HEK293 (cell line): Measurements from ENCODE around the gene PXMP2.

Source experiments
- BCL11A ChIP-seq: fragments of 450-650 bp; formaldehyde crosslinking; IDR thresholded peaks from 2 replicates; pipeline ENCODE4 v1.5.1; 2016; ENCODE audit warnings: low read depth, missing biosample characterization, missing genetic modification characterization
- GLIS2 ChIP-seq: fragments of 450-650 bp; formaldehyde crosslinking; IDR thresholded peaks from 2 replicates; pipeline ENCODE4 v1.5.1; 2016; ENCODE audit warnings: missing biosample characterization, missing genetic modification characterization
- INSM2 ChIP-seq: fragments of 450-650 bp; formaldehyde crosslinking; IDR thresholded peaks from 2 replicates; pipeline ENCODE4 v1.5.1; 2016; ENCODE audit warnings: missing biosample characterization, missing genetic modification characterization
- PRDM6 ChIP-seq: fragments of 450-650 bp; formaldehyde crosslinking; IDR thresholded peaks from 2 replicates; pipeline ENCODE4 v1.5.1; 2017; ENCODE audit warnings: missing biosample characterization, missing genetic modification characterization
- RBAK ChIP-seq: fragments of 450-650 bp; formaldehyde crosslinking; IDR thresholded peaks from 2 replicates; pipeline ENCODE4 v1.5.1; 2016; ENCODE audit warnings: missing biosample characterization, missing genetic modification characterization
- SP3 ChIP-seq: fragments of 450-650 bp; formaldehyde crosslinking; IDR thresholded peaks from 2 replicates; pipeline ENCODE4 v1.5.1; 2016; ENCODE audit warnings: missing biosample characterization, missing genetic modification characterization
- YY2 ChIP-seq: fragments of 450-650 bp; formaldehyde crosslinking; IDR thresholded peaks from 2 replicates; pipeline ENCODE4 v1.5.1; 2016; ENCODE audit warnings: missing biosample characterization, missing genetic modification characterization
- ZBTB1 ChIP-seq: fragments of 450-650 bp; formaldehyde crosslinking; IDR thresholded peaks from 2 replicates; pipeline ENCODE4 v1.5.1; 2016; ENCODE audit warnings: missing biosample characterization, missing genetic modification characterization
- ZBTB17 ChIP-seq: fragments of 450-650 bp; formaldehyde crosslinking; IDR thresholded peaks from 2 replicates; pipeline ENCODE4 v1.5.1; 2016; ENCODE audit warnings: missing biosample characterization, missing genetic modification characterization
- ZBTB26 ChIP-seq: fragments of 450-650 bp; formaldehyde crosslinking; optimal IDR thresholded peaks from 2 replicates; pipeline ENCODE3; 2016; ENCODE audit warnings: missing biosample characterization, mild to moderate bottlenecking, missing genetic modification characterization
- ZBTB7A ChIP-seq: fragments of 450-650 bp; formaldehyde crosslinking; IDR thresholded peaks from 2 replicates; pipeline ENCODE4 v1.5.1; 2016; ENCODE audit warnings: low read depth, missing biosample characterization, missing genetic modification characterization
- ZBTB8A ChIP-seq: fragments of 450-650 bp; formaldehyde crosslinking; IDR thresholded peaks from 2 replicates; pipeline ENCODE4 v1.5.1; 2016; ENCODE audit warnings: missing biosample characterization, missing genetic modification characterization
- ZFP3 ChIP-seq: fragments of 450-650 bp; formaldehyde crosslinking; IDR thresholded peaks from 2 replicates; pipeline ENCODE4 v1.5.1; 2016; ENCODE audit warnings: low read depth, missing biosample characterization, missing genetic modification characterization
- ZNF10 ChIP-seq: fragments of 450-650 bp; formaldehyde crosslinking; IDR thresholded peaks from 2 replicates; pipeline ENCODE4 v1.5.1; 2017; ENCODE audit warnings: missing biosample characterization, missing genetic modification characterization
- ZNF121 ChIP-seq: fragments of 450-650 bp; formaldehyde crosslinking; IDR thresholded peaks from 2 replicates; pipeline ENCODE4 v1.5.1; 2016; ENCODE audit warnings: missing biosample characterization, missing genetic modification characterization
- ZNF132 ChIP-seq: fragments of 450-650 bp; formaldehyde crosslinking; IDR thresholded peaks from 2 replicates; pipeline ENCODE4 v1.5.1; 2017; ENCODE audit warnings: missing biosample characterization, missing genetic modification characterization, borderline replicate concordance
- ZNF155 ChIP-seq: fragments of 450-650 bp; formaldehyde crosslinking; IDR thresholded peaks from 2 replicates; pipeline ENCODE4 v1.5.1; 2016; ENCODE audit warnings: missing biosample characterization, missing genetic modification characterization
- ZNF292 ChIP-seq: fragments of 450-650 bp; formaldehyde crosslinking; IDR thresholded peaks from 2 replicates; pipeline ENCODE4 v1.5.1; 2016; ENCODE audit warnings: low read depth, missing biosample characterization, missing genetic modification characterization, borderline replicate concordance
- ZNF350 ChIP-seq: fragments of 450-650 bp; formaldehyde crosslinking; IDR thresholded peaks from 2 replicates; pipeline ENCODE4 v1.5.0; 2017; ENCODE audit warnings: missing biosample characterization, mild to moderate bottlenecking, missing genetic modification characterization
- ZNF404 ChIP-seq: fragments of 450-650 bp; formaldehyde crosslinking; IDR thresholded peaks from 2 replicates; pipeline ENCODE4 v1.5.1; 2017; ENCODE audit warnings: missing biosample characterization, missing genetic modification characterization
- ZNF433 ChIP-seq: fragments of 450-650 bp; formaldehyde crosslinking; IDR thresholded peaks from 2 replicates; pipeline ENCODE4 v1.5.1; 2016; ENCODE audit warnings: missing biosample characterization, missing genetic modification characterization, low read depth
- ZNF510 ChIP-seq: fragments of 450-650 bp; formaldehyde crosslinking; IDR thresholded peaks from 2 replicates; pipeline ENCODE4 v1.5.1; 2018; ENCODE audit warnings: mild to moderate bottlenecking, missing genetic modification characterization, missing biosample characterization; ENCODE audit not compliant: insufficient replicate concordance
- ZNF514 ChIP-seq: fragments of 450-650 bp; formaldehyde crosslinking; IDR thresholded peaks from 2 replicates; pipeline ENCODE4 v1.5.1; 2016; ENCODE audit warnings: missing biosample characterization, missing genetic modification characterization
- ZNF585B ChIP-seq: fragments of 450-650 bp; formaldehyde crosslinking; IDR thresholded peaks from 2 replicates; pipeline ENCODE4 v1.5.1; 2016; ENCODE audit warnings: missing biosample characterization, missing genetic modification characterization
- ZNF624 ChIP-seq: fragments of 450-650 bp; formaldehyde crosslinking; IDR thresholded peaks from 2 replicates; pipeline ENCODE4 v1.5.1; 2017; ENCODE audit warnings: missing biosample characterization, missing genetic modification characterization
- ZNF629 ChIP-seq: fragments of 450-650 bp; formaldehyde crosslinking; IDR thresholded peaks from 2 replicates; pipeline ENCODE4 v1.5.1; 2017; ENCODE audit warnings: missing biosample characterization, missing genetic modification characterization
- ZNF658 ChIP-seq: fragments of 450-650 bp; formaldehyde crosslinking; IDR thresholded peaks from 2 replicates; pipeline ENCODE4; 2016; ENCODE audit warnings: missing biosample characterization, missing genetic modification characterization
- ZNF692 ChIP-seq: fragments of 450-650 bp; formaldehyde crosslinking; IDR thresholded peaks from 2 replicates; pipeline ENCODE4 v1.5.1; 2016; ENCODE audit warnings: missing biosample characterization, missing genetic modification characterization
- ZNF747 ChIP-seq: fragments of 450-650 bp; formaldehyde crosslinking; IDR thresholded peaks from 2 replicates; pipeline ENCODE4 v1.5.1; 2016; ENCODE audit warnings: missing biosample characterization, missing genetic modification characterization
- ZNF843 ChIP-seq: fragments of 450-650 bp; formaldehyde crosslinking; IDR thresholded peaks from 2 replicates; pipeline ENCODE4 v1.5.1; 2016; ENCODE audit warnings: missing biosample characterization, missing genetic modification characterization
- ZSCAN23 ChIP-seq: fragments of 450-650 bp; formaldehyde crosslinking; IDR thresholded peaks from 2 replicates; pipeline ENCODE4 v1.5.1; 2016; ENCODE audit warnings: missing biosample characterization, missing genetic modification characterization
- ZSCAN30 ChIP-seq: fragments of 450-650 bp; IDR thresholded peaks from 2 replicates; pipeline ENCODE4 v1.5.1; 2018; ENCODE audit warnings: missing biosample characterization, mild to moderate bottlenecking, missing genetic modification characterization, moderate library complexity
- ZSCAN4 ChIP-seq: fragments of 450-650 bp; formaldehyde crosslinking; IDR thresholded peaks from 2 replicates; pipeline ENCODE4 v1.5.1; 2017; ENCODE audit warnings: missing biosample characterization, missing genetic modification characterization
- ZXDB ChIP-seq: fragments of 450-650 bp; formaldehyde crosslinking; IDR thresholded peaks from 2 replicates; pipeline ENCODE4 v1.5.1; 2016; ENCODE audit warnings: missing biosample characterization, missing genetic modification characterization

The PXMP2 gene

GRCh38 chr12:132687211-132688164 is at the start of gene PXMP2, which contains the start of gene POLE (continued):
- TF ChIP-seq ZSCAN30 = peak; percentile 68; the same call in 1 of the 2 replicates
- TF ChIP-seq ZNF624 = no peak
- TF ChIP-seq YY2 = peak; percentile 63; the same call in 1 of the 2 replicates
- TF ChIP-seq ZBTB1 (tag by site-specific recombination) = no peak
- TF ChIP-seq ZSCAN4 (tag by site-specific recombination) = no peak
- TF ChIP-seq ZNF514 = no peak
- no peak for TF ChIP-seq PRDM6 (tag by site-specific recombination)
- no peak; the same call in 1 of the 2 replicates for TF ChIP-seq ZNF629 (tag by site-specific recombination)
- TF ChIP-seq RBAK (tag by site-specific recombination) = no peak
- no peak for TF ChIP-seq ZNF658
- no peak for TF ChIP-seq ZNF843 (tag by site-specific recombination)
- TF ChIP-seq ZNF132 (tag by site-specific recombination) = no peak
- no peak for TF ChIP-seq ZBTB17 (tag by site-specific recombination)
- TF ChIP-seq ZNF350 (tag by site-specific recombination) = no peak
- TF ChIP-seq ZNF404 (tag by site-specific recombination) = no peak
- no peak for TF ChIP-seq ZNF433 (tag by site-specific recombination)
- TF ChIP-seq ZXDB (tag by site-specific recombination) = peak; percentile 58
- TF ChIP-seq ZNF692 (tag by site-specific recombination) = peak; percentile 50; the same call in 1 of the 2 replicates
- no peak for TF ChIP-seq ZNF292 (tag by site-specific recombination)
- TF ChIP-seq ZNF10 (tag by site-specific recombination) = no peak
- no peak for TF ChIP-seq ZNF585B (tag by site-specific recombination)
- TF ChIP-seq ZBTB26 (tag by site-specific recombination) = peak; percentile 70
- TF ChIP-seq SP3 (tag by site-specific recombination) = peak; percentile 80
- TF ChIP-seq ZFP3 (tag by site-specific recombination) = no peak
- no peak for TF ChIP-seq ZNF747
- TF ChIP-seq ZBTB8A (tag by site-specific recombination) = peak; percentile 74
- TF ChIP-seq BCL11A (tag by site-specific recombination) = no peak
- no peak for TF ChIP-seq ZNF155 (tag by site-specific recombination)
- TF ChIP-seq GLIS2 (tag by site-specific recombination) = peak; percentile 86
- TF ChIP-seq ZBTB7A (tag by site-specific recombination) = no peak; the same call in 1 of the 2 replicates
- TF ChIP-seq ZNF121 (tag by site-specific recombination) = no peak
- TF ChIP-seq ZSCAN23 (tag by site-specific recombination) = no peak
- no peak for TF ChIP-seq ZNF510 (tag by site-specific recombination)
- TF ChIP-seq INSM2 (tag by site-specific recombination) = peak; percentile 82
